DMS53 treated with DMSO at 0.1 percent for 48 hours (cell line): ENCODE results near the gene ASAP2.

ENCODE experiments used
- DNase-seq: peaks from one replicate; lab custom pipeline; 2025; ENCODE audit not compliant: unreplicated experiment; lab: John Stamatoyannopoulos, UW

ASAP2 gene

DNA sequence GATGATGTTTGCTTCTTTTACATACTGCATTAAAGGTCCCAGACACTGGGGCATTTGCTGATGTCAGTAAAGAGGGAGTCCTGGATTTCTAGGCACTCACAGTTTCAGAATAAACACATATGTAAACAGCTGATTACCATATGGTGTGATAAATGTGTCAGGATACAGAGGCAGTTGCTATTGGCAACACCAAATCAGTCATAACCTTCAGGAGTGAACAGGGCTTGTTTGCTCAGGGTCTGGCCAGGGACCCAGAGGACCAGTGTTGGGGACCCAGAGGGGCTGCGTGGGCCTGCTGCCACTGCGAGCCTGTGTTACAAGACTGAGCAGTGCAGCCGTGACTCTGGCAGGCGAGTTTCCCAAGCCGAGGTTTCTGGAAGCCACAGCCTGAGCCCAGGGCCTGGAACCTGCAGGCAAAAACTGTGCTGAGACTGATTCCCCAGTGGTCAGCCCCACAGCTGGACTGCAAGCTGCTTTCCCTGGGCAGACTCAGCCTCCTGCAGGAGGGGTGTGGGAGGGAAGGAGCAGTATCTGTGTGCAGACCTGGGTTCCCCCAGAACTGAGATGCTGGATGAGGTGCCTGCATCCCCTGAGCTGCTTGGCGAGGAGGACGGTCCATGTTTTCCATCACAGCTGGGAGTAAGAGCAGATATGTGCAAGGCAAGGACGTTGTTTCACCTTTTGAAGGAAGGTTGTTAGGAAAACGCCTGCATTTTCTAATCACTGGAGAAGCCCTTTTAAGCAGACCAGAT, 23.6 kb downstream of the ASAP2 start:
- DNase-seq, result no peak

DNA sequence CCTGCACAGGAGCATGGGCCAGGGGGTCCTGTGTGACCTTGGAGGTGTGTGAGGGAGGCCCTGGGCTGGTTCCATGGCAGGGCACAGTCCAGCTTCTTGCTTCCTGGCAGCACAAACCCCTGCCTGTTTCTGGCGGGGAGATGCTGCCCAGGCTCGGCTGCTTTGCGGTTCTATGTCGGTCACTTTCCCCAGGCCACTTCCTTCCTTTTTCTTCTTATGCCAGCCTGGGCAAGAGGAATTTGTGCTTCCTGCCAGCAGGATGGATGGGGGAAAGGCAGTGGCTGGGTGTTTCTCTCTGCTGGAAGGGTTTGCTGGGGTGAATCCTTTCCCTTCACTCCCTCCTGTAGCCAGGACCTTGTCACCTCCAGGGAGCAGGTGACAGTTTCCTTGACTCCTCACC, 24.3 kb downstream of the ASAP2 start:
- DNase-seq, result no peak

GRCh38 chr2:9231291-9232165, 24.9 kb downstream of the ASAP2 start:
- no peak for DNase-seq

DNA sequence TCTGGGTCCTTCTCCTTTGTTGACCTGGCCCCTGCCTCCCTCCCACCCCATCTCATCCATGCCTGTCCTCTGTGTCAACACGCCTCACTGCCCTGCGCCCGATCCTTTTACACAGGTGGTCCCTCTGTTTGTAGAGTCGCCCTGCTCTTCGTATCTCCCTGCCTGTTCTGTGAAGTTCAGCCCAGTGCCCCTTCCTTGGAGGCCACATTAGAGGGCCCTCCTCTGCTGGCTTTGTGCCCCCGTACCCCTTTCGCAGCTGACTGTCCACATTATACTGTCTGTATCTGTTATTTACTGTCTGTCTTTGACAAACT, 25.5 kb downstream of the ASAP2 start:
- DNase-seq, result no peak

GRCh38 chr2:9232886-9233285, 26.3 kb downstream of the ASAP2 start:
- DNase-seq, result no peak

DNA sequence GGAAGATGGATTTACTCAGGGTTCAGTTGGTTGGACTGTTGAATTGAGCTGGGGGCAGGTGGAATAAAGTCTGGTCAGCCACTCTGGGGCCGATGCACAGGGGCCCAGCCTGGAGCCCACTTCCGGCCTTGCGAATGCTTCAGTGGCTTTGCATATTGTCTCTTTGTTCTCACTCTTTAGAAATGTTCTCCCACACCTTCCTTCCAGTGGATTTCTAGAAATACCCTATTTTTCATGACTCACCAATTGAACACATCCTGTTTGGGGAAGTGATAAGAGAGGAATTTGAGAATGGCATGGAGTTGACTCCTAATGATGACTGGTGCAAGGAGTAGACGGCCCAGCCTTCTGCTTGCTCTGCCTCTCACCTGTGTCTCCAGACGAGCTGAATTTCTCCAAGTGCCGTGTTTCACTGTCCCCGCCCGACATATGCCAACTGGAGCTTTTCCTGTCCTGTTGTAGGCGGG, 28.1 kb downstream of the ASAP2 start:
- peak; percentile 24 for DNase-seq

DNA sequence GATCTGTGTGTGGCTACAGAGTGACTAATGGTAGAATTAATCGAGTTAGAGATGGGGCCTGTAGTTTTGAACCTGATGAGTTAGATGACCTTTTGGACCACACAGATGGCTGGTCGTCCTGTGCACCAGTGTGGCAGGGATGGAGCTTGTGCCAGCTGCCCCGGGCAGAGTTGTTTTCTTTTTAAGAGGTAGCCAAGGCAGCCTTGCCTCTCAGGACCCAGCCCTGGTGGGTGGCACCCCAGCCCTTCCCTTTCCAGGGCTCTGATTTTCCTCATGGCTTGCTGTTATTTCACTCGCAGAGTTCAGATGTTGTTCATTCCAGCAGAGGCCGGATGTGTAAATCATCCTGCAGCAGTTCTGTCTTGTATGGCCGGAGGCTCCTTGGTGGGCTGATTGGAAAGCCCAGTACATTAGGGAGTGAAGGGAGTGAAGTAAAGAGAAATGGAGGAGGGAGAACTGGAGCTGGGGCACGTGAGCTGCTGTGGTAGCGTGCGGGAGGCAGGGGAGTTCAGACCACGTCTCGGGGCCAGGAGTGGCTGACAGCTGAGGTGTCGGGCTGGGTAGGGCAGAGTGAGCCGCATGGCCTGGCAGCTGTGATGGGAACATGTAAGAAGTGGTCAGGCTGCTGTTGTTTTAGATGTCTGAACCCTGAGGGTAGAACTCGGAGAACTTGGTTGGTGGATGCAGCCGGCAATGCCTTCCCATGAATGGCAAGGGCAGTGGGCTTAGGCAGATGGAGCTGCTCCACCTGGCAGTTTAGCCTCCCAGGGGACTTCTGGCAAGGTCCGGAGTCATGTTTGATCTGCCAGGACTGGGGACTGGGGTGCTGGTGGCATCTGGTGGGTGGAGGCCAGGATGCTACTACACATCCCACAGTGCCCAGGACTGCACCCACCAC, 28.8 kb downstream of the ASAP2 start:
- no peak for DNase-seq

DNA sequence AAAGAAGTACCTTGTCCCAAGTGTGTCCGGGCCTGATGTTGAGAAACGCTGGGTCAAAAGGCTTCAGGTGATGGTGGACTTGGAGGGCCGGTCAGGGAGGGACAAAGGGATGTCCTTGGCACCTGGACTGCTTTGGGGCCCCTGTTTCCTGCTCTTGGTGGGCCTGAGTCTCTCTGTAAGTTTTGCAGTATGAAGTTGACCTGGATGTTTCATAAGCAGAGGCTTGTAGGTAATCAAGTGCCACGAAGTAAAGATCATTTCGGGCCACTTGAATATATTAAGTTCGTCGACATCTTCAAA, 29.4 kb downstream of the ASAP2 start:
- DNase-seq, result no peak

DNA sequence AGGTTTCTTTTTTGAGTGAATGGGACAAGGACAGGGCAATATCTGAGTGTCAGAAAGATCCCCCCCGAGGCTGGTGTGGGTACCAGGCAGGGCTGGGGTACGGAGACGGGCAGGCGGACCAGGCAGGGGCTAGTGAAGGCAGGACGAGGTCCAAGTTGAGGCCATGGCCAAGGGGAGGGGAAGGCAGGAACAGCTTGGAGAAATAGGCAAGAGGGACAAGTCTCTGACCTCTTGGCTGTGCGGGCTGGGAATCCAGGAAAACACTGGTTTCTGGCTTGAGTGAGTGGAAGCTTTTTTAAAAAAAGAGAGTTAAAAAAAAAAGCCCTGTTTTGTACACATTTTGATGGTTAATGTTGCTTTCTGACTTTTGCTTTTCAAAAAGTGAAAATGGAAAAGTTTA, 30.3 kb downstream of the ASAP2 start:
- no peak for DNase-seq

GRCh38 chr2:9237831-9238230, 31.2 kb downstream of the ASAP2 start:
- DNase-seq, result no peak

DNA sequence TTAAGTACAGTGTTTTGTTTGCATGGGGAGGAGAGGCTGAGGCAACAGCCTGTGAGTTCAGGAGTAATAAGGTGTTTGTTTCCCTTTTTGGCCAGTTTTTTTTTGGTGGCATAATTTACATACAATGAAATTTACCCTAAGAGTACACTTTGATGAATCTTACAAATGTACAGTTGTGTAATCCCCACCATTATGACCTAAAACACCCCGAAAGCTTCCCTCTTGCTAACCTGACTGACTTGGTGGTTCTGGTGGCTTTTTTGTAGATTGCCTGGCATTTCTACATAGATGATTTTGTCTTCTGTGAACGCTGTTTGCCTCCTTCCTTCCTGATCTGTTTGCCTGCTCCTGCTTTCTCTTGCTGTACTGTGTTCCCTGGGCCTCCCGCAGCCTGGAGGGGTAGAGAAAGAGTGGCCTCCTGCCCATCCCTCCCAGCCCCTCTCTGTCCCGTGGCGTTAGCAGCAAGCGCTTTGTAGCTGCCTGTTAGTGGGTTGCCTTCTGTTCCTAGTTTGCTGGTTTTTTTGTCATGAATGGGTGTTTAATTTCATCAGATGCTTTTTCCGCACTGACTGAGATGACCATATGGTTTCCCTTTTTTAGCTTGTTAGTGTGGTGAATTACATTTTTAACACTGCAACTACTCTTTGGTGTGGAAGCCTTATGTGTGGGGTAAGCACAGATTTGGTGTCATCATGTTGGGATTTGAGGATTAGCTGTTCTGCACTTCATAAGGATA, 32.1 kb downstream of the ASAP2 start:
- no peak for DNase-seq

DNA sequence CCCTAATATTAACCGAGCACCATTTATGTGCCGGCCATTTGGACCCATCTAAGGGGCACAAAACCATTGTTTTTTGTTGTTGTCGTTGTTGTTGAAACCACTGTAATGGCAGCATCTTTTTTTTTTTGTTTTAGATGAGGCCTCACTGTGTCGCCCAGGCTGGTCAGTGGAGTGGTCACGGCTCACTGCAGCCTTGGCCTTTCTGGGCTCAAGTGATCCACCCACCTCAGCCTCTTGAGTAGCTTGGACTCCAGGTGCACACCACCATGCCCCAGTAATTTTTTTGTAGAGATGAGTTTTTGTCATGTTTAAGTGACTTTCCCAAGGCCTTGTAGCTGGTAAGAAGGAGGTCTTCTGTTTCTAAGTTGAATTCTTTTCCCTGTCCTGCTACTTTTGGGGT, 33.0 kb downstream of the ASAP2 start:
- DNase-seq, result no peak

DNA sequence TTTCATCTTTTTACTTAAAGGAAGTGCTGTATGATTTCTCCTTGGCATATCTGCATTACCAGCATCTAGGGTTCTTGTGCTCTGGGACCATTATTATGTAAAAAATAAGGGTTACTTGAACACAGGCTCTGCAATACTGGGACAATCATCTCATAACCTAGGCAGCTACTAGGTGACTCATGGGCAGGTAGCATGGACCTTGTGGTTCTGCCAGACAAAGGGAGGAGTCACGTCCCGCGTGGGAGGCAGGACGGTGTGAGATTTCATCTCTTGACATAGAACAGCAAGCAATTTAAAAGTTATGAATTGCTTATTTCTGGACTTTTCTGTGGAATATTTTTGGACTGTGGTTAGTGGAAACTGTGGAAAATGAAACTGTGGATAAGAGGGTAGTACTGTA, 34.1 kb downstream of the ASAP2 start:
- DNase-seq, result no peak

- DNase-seq, result no peak
Observed at GRCh38 chr2:9241233-9241632, 34.6 kb downstream of the ASAP2 start.

DNA sequence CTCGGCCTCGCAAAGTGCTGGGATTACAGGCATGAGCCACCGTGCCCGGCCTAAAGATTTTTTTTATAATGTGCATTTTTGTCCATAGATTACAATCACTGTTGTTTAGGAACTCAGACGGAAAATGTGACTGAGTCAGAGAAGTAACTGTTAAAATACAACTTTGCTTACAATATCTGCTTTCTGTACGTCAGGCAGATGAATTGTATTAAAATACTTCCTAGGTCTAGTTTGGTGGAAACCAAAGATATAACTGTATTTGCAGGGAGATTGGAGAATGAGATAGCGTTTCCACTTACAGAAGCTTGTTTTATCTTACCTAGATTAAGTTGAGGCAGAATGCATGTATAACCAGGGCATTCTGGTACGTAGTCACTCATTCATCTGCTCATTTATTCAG, 36.7 kb downstream of the ASAP2 start:
- DNase-seq, result no peak

- no peak for DNase-seq
Observed at GRCh38 chr2:9244985-9245544, 38.5 kb downstream of the ASAP2 start.

GRCh38 chr2:9247177-9247576, 40.6 kb downstream of the ASAP2 start:
- DNase-seq, result no peak

GRCh38 chr2:9247786-9248185, 41.2 kb downstream of the ASAP2 start:
- no peak for DNase-seq

DNA sequence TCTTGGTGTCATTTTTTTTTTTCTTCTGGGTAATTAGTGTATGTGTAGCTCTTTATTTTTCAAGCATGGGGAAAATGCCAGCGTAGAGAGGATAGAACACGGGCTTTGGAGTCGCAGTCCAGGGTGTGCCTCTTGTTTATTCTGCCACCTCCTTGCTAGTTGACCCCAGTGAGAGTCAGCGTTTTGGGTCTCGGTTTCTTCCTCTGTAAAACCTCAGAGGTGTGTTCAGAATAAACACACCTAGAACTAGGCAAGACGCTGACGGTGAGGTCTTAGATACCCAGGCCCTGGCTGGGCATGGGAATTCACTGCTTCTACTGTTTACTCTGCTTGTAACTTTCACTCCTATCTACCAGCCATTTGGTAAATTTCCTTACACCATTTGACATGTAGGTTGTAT, 41.8 kb downstream of the ASAP2 start:
- no peak for DNase-seq

- DNase-seq, result no peak
Observed at GRCh38 chr2:9249020-9249800, 42.6 kb downstream of the ASAP2 start.
